ENCODE results near the gene MGLL.

- TF ChIP-seq CTCF (IDR thresholded peaks at IDR 0.05; ENCODE audit: borderline replicate concordance, extremely low read depth, low read length, poor library complexity, severe bottlenecking), result no peak
- TF ChIP-seq EZH2 (IDR thresholded peaks at IDR 0.05; ENCODE audit: borderline replicate concordance, low read depth, low read length, severe bottlenecking), result no peak
These were observed 100.1 kb downstream of the MGLL start for GRCh38 chr3:127722091-127722784.
